ENCODE results near the gene DHODH.

DNA sequence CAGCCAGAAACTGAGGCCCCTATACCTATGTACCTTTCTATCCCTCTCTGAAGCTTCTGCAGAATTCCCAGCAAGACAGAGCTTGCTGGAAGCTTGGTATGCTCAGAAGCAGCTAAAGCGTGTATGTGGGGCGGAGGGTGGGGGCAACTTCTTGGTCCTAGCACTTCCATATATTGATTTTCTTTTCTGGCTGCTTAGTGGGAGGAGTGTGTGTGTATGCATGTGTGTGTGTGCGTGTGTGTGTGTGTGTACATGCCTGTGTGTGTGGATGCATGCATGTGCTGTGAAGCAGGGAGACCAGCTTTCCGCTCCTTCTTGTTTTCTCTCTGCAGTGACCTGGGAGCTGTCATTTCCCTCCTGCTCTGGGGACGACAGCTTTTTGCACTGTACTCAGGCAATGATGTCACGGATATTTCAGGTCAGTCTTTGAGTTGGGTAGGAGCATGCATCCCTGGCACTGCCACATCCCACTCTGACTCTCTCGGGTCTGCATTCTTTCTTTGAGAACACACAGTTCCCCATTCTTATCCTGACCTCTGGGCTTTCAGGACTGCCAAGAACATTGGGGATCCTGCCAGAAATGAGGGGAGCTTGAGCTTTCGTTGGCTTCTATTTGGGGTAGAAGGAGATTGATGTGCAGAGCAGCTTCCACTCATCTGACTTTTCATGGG is 65.2 kb downstream of the DHODH start:
- TF ChIP-seq, protein P1, sequence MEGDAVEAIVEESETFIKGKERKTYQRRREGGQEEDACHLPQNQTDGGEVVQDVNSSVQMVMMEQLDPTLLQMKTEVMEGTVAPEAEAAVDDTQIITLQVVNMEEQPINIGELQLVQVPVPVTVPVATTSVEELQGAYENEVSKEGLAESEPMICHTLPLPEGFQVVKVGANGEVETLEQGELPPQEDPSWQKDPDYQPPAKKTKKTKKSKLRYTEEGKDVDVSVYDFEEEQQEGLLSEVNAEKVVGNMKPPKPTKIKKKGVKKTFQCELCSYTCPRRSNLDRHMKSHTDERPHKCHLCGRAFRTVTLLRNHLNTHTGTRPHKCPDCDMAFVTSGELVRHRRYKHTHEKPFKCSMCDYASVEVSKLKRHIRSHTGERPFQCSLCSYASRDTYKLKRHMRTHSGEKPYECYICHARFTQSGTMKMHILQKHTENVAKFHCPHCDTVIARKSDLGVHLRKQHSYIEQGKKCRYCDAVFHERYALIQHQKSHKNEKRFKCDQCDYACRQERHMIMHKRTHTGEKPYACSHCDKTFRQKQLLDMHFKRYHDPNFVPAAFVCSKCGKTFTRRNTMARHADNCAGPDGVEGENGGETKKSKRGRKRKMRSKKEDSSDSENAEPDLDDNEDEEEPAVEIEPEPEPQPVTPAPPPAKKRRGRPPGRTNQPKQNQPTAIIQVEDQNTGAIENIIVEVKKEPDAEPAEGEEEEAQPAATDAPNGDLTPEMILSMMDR (IDR thresholded peaks at IDR 0.05; ENCODE audit: low read depth, low read length): no peak
- no peak for TF ChIP-seq EZH2phosphoT487 (IDR thresholded peaks at IDR 0.05; ENCODE audit: low read depth)

Measured in OCI-LY3 (cell line).